Erythroblast (primary cell): ENCODE measurements around the gene NOX3.

Source experiments
- GATA1 ChIP-seq: IDR thresholded peaks from 2 replicates; pipeline ENCODE4 v1.6.1; 2011; ENCODE audit warnings: low read depth, mild to moderate bottlenecking, control low read depth, low read length, moderate library complexity
- POLR2A ChIP-seq: IDR thresholded peaks from 2 replicates; pipeline ENCODE4 v1.6.1; 2011; ENCODE audit warnings: mild to moderate bottlenecking, low read length

DNA sequence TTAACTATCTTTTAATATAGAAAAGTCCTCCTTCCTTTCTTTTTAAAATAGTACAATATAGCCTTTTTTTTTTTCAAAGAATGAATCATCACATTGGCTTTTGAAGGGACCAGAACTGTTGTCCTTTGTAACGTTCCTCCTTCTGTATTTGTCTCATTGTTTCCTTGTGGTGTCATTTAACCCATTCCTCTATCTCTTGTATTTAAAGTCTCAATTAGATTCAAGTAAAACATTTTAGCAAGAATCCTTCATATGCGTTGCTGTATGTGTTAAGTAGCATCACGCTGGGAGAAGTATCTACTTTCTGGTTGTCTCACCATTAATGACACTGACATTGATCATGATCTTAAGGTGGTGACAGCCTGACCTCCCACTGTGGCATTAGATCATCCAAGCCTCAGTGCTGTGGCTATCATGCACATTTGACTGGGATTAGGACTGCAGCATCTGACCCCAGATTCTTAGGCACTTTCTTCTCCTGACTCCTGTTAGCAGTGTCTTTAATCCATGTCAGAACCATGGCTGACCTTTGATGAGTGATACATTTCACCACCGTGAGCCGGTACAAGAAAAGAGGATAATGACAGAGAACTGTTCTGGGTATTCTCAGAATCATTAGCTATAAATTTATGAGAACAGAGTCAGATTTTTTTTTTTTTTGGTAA lies 73.8 kb downstream of the NOX3 start:
- no peak for TF ChIP-seq POLR2A
- no peak for TF ChIP-seq GATA1
